NK-92 (cell line): Measurements from ENCODE around the gene TNFRSF8.

Experiments
- DNase-seq: peaks from one replicate; lab custom pipeline; 2025; ENCODE audit not compliant: unreplicated experiment; lab: John Stamatoyannopoulos, UW

Gene TNFRSF8

GRCh38 chr1:12113433-12114339 is 50.6 kb downstream of the TNFRSF8 start:
- no peak for DNase-seq

GRCh38 chr1:12114340-12114683 is 51.2 kb downstream of the TNFRSF8 start:
- DNase-seq: no peak

GRCh38 chr1:12114916-12115315 is 51.8 kb downstream of the TNFRSF8 start:
- no peak for DNase-seq

GRCh38 chr1:12121212-12122003 is 58.3 kb downstream of the TNFRSF8 start:
- no peak for DNase-seq

- DNase-seq: no peak
Observed at GRCh38 chr1:12123172-12123571, 60.1 kb downstream of the TNFRSF8 start.

GRCh38 chr1:12124693-12125421 is 61.8 kb downstream of the TNFRSF8 start:
- DNase-seq: no peak

- DNase-seq: no peak
Observed at GRCh38 chr1:12125422-12126355, 62.6 kb downstream of the TNFRSF8 start.

- no peak for DNase-seq
Observed at GRCh38 chr1:12126781-12127180, 63.7 kb downstream of the TNFRSF8 start.

GRCh38 chr1:12127206-12127810 is 64.2 kb downstream of the TNFRSF8 start:
- no peak for DNase-seq

- DNase-seq: no peak
Observed at GRCh38 chr1:12128120-12128519, 65.0 kb downstream of the TNFRSF8 start.

- DNase-seq: no peak
Observed at GRCh38 chr1:12129624-12130023, 66.5 kb downstream of the TNFRSF8 start.

- DNase-seq: no peak
Observed at GRCh38 chr1:12130466-12131130, 67.5 kb downstream of the TNFRSF8 start.

- DNase-seq: no peak
Observed at GRCh38 chr1:12132078-12132477, 69.0 kb downstream of the TNFRSF8 start.

- no peak for DNase-seq
Observed at GRCh38 chr1:12134716-12135115, 71.6 kb downstream of the TNFRSF8 start.

GRCh38 chr1:12135612-12136011 is 72.5 kb downstream of the TNFRSF8 start:
- DNase-seq: no peak

GRCh38 chr1:12136916-12137610 is 74.0 kb downstream of the TNFRSF8 start:
- no peak for DNase-seq

- DNase-seq: no peak
Observed at GRCh38 chr1:12138196-12139168, 75.4 kb downstream of the TNFRSF8 start.

- no peak for DNase-seq
Observed at GRCh38 chr1:12140016-12140415, 76.9 kb downstream of the TNFRSF8 start.
